IPS DF 6.9 (cell line): ENCODE measurements around the gene VPS13A.
"Not testable (repeated sequence)": the region's sequence is repeated elsewhere in the genome, so short reads cannot be mapped to it uniquely, and the experiment has no call there.

Source experiments
- DNase-seq: peaks from one replicate; pipeline ENCODE4 v3.0.0-alpha.2; 2013; ENCODE audit warnings: low read depth, low spot score
- H3K27ac ChIP-seq: one replicate; pipeline ENCODE4 v1.5.1; 2013; ENCODE audit warnings: low read length, control low read depth
- H3K27me3 ChIP-seq: 2 replicates; pipeline ENCODE4 v1.6.1; 2013; ENCODE audit warnings: mild to moderate bottlenecking, low read length; ENCODE audit not compliant: control insufficient read depth, insufficient read depth
- H3K36me3 ChIP-seq: 2 replicates; pipeline ENCODE4 v1.6.1; 2013; ENCODE audit warnings: low read length; ENCODE audit not compliant: control insufficient read depth, insufficient read depth
- H3K4me1 ChIP-seq: 2 replicates; pipeline ENCODE4 v1.6.1; 2013; ENCODE audit warnings: low read length; ENCODE audit not compliant: control insufficient read depth, insufficient read depth
- H3K4me3 ChIP-seq: 2 replicates; pipeline ENCODE4 v1.5.1; 2013; ENCODE audit warnings: mild to moderate bottlenecking, low read length
- H3K9me3 ChIP-seq: 2 replicates; pipeline ENCODE4 v1.6.1; 2013; ENCODE audit warnings: low read length, inconsistent platforms; ENCODE audit not compliant: control insufficient read depth, insufficient read depth
- WGBS: extraction: QIAGEN DNeasy Blood & Tissue Kit; methylation state at CpG from one replicate; pipeline ENCODE4 v1.1.7; 2013; ENCODE audit warnings: mixed read lengths, missing lambda C conversion rate; ENCODE audit not compliant: insufficient read length, insufficient coverage; 5-methylcytosine and 5-hydroxymethylcytosine counted together

The VPS13A gene

GRCh38 chr9:77237896-77238295, 60.6 kb downstream of the VPS13A start:
- WGBS, result 100% methylated on average over 1 of the region's 2 CpGs
- H3K9me3 ChIP-seq, result no peaks in the 10 kb centered on the region
- H3K27me3 ChIP-seq, result no peaks in the 10 kb centered on the region
- H3K27ac ChIP-seq, result no peak overlapping the region
- no peak for DNase-seq
- H3K4me3 ChIP-seq, result no peak overlapping the region
- no peaks in the 10 kb centered on the region for H3K36me3 ChIP-seq
- H3K4me1 ChIP-seq, result no peaks in the 10 kb centered on the region

- Histone ChIP-seq H3K27me3 (no peaks in the 10 kb centered on the region), H3K27ac (no peak overlapping the region), H3K36me3 (no peaks in the 10 kb centered on the region), H3K9me3 (no peaks in the 10 kb centered on the region), H3K4me1 (no peaks in the 10 kb centered on the region), H3K4me3 (no peak overlapping the region)
- DNase-seq, result no peak
- WGBS, result no CpG with 5 or more reads among the region's 1 CpG
These were observed 73.7 kb downstream of the VPS13A start for GRCh38 chr9:77251050-77251449.

DNA sequence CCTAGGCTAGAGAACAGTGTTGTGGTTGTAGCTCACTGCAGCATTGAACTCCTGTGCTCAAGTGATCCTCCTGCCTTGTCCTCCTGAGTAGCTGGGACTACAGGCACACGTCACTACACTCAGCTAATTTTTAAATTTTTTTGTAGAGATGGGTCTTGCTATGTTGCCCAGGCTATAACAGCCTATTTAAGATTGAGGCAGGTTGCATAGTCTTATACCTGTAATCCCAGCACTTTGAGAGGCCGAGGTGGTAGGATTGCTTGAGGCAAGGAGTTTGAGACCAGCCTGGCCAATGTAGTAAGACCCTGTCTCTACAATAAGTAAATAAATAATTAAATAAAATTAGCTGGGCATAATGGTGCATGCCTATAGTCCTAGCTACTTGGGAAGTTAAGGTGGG, 79.9 kb downstream of the VPS13A start:
- H3K36me3 ChIP-seq, result no peaks in the 10 kb centered on the region
- WGBS, result no CpG with 5 or more reads among the region's 2 CpGs
- no peaks in the 10 kb centered on the region for H3K4me1 ChIP-seq
- no peak for DNase-seq
- H3K4me3 ChIP-seq, result no peak overlapping the region
- no peak overlapping the region for H3K27ac ChIP-seq
- no peaks in the 10 kb centered on the region for H3K27me3 ChIP-seq
- no peaks in the 10 kb centered on the region for H3K9me3 ChIP-seq

DNA sequence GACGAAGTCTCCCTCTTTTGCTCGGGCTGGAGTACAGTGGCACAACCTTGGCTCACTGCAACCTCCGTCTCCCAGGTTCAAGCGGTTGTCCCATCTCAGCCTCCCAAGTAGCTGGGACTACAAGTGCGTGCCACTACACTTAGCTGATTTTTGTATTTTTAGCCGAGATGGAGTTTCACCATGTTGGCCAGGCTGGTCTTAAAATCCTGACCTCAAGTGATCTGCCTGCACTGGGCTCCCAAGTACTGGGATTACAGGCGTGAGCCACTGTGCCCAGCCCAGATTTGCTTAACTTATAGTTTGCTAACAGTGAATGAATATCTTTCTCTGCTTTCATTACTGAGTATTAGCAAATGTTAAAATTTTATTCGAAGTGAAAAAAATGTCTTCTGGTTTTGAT, 84.3 kb downstream of the VPS13A start:
- Histone ChIP-seq H3K9me3 (no peaks in the 10 kb centered on the region), H3K4me1 (no peaks in the 10 kb centered on the region), H3K4me3 (no peak overlapping the region), H3K27ac (no peak overlapping the region), H3K27me3 (no peaks in the 10 kb centered on the region), H3K36me3 (no peaks in the 10 kb centered on the region)
- no CpG with 5 or more reads among the region's 8 CpGs for WGBS
- DNase-seq, result no peak

DNA sequence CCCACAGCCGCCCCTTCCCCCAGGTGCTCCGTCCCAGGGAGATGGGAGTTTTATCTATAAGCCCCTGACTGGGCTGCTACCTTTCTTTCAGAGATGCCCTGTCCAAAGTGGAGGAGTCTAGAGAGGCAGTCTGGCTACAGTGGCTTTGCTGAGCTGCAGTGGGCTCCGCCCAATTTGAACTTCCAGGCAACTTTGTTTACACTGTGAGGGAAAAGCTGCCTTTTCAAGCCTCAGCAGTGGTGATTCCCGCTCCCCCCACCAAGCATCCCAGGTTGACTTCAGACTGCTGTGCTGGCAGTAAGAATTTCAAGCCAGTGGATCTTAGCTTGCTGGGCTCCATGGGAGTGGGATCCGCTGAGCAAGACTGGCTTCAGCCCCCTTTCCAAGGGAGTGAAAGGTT, 90.4 kb downstream of the VPS13A start:
- H3K27ac ChIP-seq, H3K4me3 ChIP-seq, H3K27me3 ChIP-seq, DNase-seq, H3K36me3 ChIP-seq, H3K4me1 ChIP-seq, H3K9me3 ChIP-seq: not testable (repeated sequence)
- WGBS, result no CpG with 5 or more reads among the region's 5 CpGs

GRCh38 chr9:77271023-77271690, 93.8 kb downstream of the VPS13A start:
- H3K4me3 ChIP-seq, result no peak overlapping the region
- DNase-seq, result no peak
- H3K27me3 ChIP-seq, result no peaks in the 10 kb centered on the region
- H3K9me3 ChIP-seq, result no peaks in the 10 kb centered on the region
- H3K4me1 ChIP-seq, result no peaks in the 10 kb centered on the region
- no peaks in the 10 kb centered on the region for H3K36me3 ChIP-seq
- H3K27ac ChIP-seq, result no peak overlapping the region
- no CpG with 5 or more reads among the region's 1 CpG for WGBS

DNA sequence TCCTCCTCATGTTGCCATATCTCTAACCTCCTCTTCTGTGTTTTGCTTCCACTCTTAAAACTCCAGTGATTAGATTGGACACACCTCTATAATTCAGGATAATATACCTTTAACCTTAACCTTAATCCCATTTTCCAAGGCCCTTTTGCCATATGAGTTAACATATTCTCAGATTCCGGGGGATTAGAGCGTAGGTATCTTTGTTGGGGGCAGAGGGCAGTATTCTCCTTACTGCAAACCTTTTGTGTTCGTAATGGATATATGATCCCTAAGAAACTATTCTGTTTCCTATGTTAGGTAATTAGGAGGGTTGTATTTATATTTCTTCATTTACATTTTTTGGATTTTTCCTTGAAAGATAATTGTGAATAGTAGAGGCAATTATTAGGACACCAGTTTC, 99.5 kb downstream of the VPS13A start:
- no peak overlapping the region for H3K27ac ChIP-seq
- no peaks in the 10 kb centered on the region for H3K36me3 ChIP-seq
- WGBS, result no CpG with 5 or more reads among the region's 3 CpGs

DNA sequence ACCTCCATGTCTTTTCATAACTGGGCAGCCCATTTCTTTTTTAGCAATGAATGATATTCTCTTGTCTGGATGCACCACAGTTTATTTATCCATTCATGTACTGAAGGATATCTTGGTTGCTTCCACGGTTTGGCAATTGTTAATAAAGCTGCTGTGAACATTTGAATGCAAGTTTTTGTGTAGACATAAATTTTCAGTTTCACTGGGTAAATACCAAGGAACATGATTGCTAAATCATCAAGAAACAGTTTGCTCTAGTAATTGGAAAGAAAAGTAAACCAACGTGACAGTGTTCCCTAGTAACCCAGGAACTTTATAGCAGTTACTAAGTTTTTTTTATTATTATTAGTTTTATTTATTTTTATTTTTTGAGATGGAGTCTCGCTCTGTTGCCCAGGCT, 100.4 kb downstream of the VPS13A start:
- no CpG with 5 or more reads among the region's 3 CpGs for WGBS

More for the DNA sequence above, 99.5 kb downstream of the VPS13A start:
- Histone ChIP-seq H3K9me3 (no peaks in the 10 kb centered on the region), H3K4me1 (no peaks in the 10 kb centered on the region), H3K27me3 (no peaks in the 10 kb centered on the region), H3K4me3 (no peak overlapping the region)
- DNase-seq, result no peak

GRCh38 chr9:77283991-77284390, 106.7 kb downstream of the VPS13A start:
- no peak overlapping the region for H3K27ac ChIP-seq
- no peaks in the 10 kb centered on the region for H3K27me3 ChIP-seq
- no peaks in the 10 kb centered on the region for H3K9me3 ChIP-seq
- 100% methylated on average over 2 of the region's 2 CpGs for WGBS
- no peak overlapping the region for H3K4me3 ChIP-seq
- H3K4me1 ChIP-seq, result no peaks in the 10 kb centered on the region
- DNase-seq, result no peak
- H3K36me3 ChIP-seq, result no peaks in the 10 kb centered on the region

More for the DNA sequence above, 100.4 kb downstream of the VPS13A start:
- no peaks in the 10 kb centered on the region for H3K9me3 ChIP-seq
- no peak overlapping the region for H3K27ac ChIP-seq
- H3K4me1 ChIP-seq, result no peaks in the 10 kb centered on the region
- H3K4me3 ChIP-seq, result no peak overlapping the region
- no peaks in the 10 kb centered on the region for H3K27me3 ChIP-seq
- DNase-seq, result no peak
- no peaks in the 10 kb centered on the region for H3K36me3 ChIP-seq

DNA sequence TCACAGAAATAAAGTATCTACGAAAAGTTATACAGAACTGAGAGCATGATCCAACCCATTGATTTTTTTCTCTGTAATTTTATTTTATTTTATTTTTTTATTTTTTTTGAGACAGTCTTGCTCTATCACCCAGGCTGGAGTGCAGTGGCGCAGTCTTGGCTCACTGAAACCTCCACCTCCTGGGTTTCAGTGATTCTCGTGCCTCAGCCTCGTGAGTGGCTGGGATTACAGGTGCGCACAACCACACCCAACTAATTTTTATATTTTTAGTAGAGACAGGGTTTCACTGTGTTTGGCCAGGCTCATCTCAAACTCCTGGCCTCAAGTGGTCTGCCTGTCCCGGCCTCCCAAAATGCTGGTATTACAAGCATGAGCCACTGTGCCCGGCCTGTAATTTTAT, 107.3 kb downstream of the VPS13A start:
- Histone ChIP-seq H3K4me3 (no peak overlapping the region), H3K36me3 (no peaks in the 10 kb centered on the region), H3K4me1 (no peaks in the 10 kb centered on the region), H3K27me3 (no peaks in the 10 kb centered on the region), H3K27ac (no peak overlapping the region), H3K9me3 (no peaks in the 10 kb centered on the region)
- no CpG with 5 or more reads among the region's 7 CpGs for WGBS
- DNase-seq, result no peak

DNA sequence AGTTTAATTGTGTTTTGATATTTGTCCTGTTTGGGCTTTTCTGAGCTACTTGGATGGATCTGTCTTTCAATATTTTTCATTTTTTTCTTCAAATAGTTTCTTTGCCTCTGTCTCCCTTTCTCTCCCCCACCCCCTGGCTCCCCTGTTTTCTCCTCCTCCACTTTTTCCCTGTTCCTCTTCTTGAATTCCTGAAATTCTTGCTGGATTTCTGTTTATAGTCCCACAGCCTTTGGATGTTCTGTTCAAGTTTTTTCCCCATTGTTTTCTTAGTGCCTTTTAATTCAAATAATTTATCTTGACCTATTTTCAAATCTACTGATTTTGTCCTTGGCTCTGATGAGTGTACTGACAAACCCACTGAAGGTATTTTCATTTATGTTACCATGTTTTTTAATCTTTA, 113.0 kb downstream of the VPS13A start:
- Histone ChIP-seq H3K27ac (no peak overlapping the region), H3K36me3 (no peaks in the 10 kb centered on the region), H3K9me3 (no peaks in the 10 kb centered on the region), H3K4me1 (peaks cover 5% of the 10 kb centered on the region), H3K4me3 (no peak overlapping the region), H3K27me3 (no peaks in the 10 kb centered on the region)
- no peak for DNase-seq
